Esophagus squamous epithelium (tissue), 5 donors: ENCODE measurements around the gene MTA3. TPM values are rescaled to one million over a fixed set of nuclear protein-coding genes. Genes with fewer than 3 reads are reported as not detected.

Source experiments
- DNase-seq: peaks from one replicate; lab custom pipeline; 2025; lab: John Stamatoyannopoulos, UW
- H3K27ac ChIP-seq, 4 donors: fragments of 200-600 bp; sonication (generic); one replicate each; pipeline ENCODE4 v1.5.1; 2016 to 2019; ENCODE audit warnings: mild to moderate bottlenecking in 1 of 4
- H3K27me3 ChIP-seq, 4 donors: fragments of 200-600 bp; sonication (generic); 1 replicate in 3 of 4; 2 replicates in 1 of 4; pipeline versions ENCODE4 v1.5.1 to v1.6.0; 2017 to 2021; ENCODE audit warnings: antibody characterized with exemption in 1 of 4
- H3K36me3 ChIP-seq, 3 donors: fragments of 200-600 bp; sonication (generic); one replicate each; pipeline ENCODE4 v1.5.1; 2016 to 2019
- H3K4me1 ChIP-seq, 3 donors: fragments of 200-600 bp; sonication (generic); one replicate each; pipeline ENCODE4 v1.5.1; 2017 to 2019
- H3K4me3 ChIP-seq, 4 donors: fragments of 200-600 bp; sonication (generic); 1 replicate in 3 of 4; 2 replicates in 1 of 4; pipeline ENCODE4 v1.5.1; 2016 to 2019; ENCODE audit warnings: mild to moderate bottlenecking in 2 of 4, moderate library complexity in 1 of 4
- H3K9me3 ChIP-seq, 3 donors: fragments of 200-600 bp; sonication (generic); one replicate each; pipeline ENCODE4 v1.5.1; 2016 to 2019
- POLR2A ChIP-seq, 4 donors: fragments of 450-650 bp; IDR thresholded peaks; one replicate each; pipeline ENCODE4 v1.6.1; 2017; ENCODE audit warnings: antibody characterized with exemption in 4 of 4, mild to moderate bottlenecking in 4 of 4, moderate library complexity in 3 of 4
- WGBS, 2 donors: methylation state at CpG; one replicate each; pipeline ENCODE4 v1.1.5; 2018; 5-methylcytosine and 5-hydroxymethylcytosine counted together
- intact Hi-C: fragments of 100-400 bp; cut with DNase I; formaldehyde crosslinking; loops from one replicate; pipeline ENCODE4 v1.15.0; 2022
- total RNA-seq, 4 donors: library from RNA; depleted of rRNA; stranded (reverse); fragments of >200 nt; gene quantifications; one replicate each; pipeline ENCODE4 v1.1.0, GENCODE V29; 2016
- TF ChIP-seq, protein P1 (sequence below), 6 experiments: fragments of 450-650 bp in 4 of 6; fragments of 200-600 bp in 2 of 6; sonication (generic) in 2 of 6; IDR thresholded peaks; one replicate each; pipeline ENCODE4 v1.5.1; 2016 to 2019; ENCODE audit warnings: antibody characterized with exemption in 6 of 6, mild to moderate bottlenecking in 4 of 6, moderate library complexity in 4 of 6
- donor health status: DM: yes; HTN: yes; CAD: no.

The MTA3 gene
- total RNA-seq, 4 donors from 2014 or later = 26.5 to 37.2 (median 34.4) TPM

DNA sequence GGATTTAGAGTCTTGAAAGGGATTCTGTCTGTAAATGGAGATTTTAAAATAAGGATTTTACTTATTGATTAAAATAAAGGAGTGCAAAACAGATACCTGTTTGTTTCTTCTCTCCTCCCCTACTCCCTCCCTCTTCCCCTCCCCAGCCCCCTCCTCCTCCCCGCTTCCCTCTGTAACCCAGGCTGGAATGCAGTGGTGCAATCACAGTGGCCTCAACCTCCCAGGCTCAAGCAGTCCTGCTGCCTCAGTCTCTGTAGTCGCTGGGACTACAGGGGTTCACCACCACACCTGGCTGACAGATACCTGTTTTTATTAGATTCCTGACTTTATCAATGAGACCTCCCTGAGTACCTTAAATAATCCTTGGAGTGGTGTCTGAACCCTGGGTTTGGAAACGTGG lies 138.4 kb downstream of the MTA3 start:
- Histone ChIP-seq H3K27ac (no peak overlapping the region), H3K36me3 (peaks cover 0 to 77% (median 6%) of the 10 kb centered on the region in 3 donors), H3K4me1 (no peaks in the 10 kb centered on the region), H3K4me3 (no peak overlapping the region), H3K27me3 (no peaks in the 10 kb centered on the region), H3K9me3 (no peaks in the 10 kb centered on the region)
- DNase-seq = no peak
- intact Hi-C loops = no loop called here
- TF ChIP-seq POLR2A (IDR thresholded peaks at IDR 0.05) = no peak
- TF ChIP-seq, protein P1, sequence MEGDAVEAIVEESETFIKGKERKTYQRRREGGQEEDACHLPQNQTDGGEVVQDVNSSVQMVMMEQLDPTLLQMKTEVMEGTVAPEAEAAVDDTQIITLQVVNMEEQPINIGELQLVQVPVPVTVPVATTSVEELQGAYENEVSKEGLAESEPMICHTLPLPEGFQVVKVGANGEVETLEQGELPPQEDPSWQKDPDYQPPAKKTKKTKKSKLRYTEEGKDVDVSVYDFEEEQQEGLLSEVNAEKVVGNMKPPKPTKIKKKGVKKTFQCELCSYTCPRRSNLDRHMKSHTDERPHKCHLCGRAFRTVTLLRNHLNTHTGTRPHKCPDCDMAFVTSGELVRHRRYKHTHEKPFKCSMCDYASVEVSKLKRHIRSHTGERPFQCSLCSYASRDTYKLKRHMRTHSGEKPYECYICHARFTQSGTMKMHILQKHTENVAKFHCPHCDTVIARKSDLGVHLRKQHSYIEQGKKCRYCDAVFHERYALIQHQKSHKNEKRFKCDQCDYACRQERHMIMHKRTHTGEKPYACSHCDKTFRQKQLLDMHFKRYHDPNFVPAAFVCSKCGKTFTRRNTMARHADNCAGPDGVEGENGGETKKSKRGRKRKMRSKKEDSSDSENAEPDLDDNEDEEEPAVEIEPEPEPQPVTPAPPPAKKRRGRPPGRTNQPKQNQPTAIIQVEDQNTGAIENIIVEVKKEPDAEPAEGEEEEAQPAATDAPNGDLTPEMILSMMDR (IDR thresholded peaks at IDR 0.05) = no peak
- WGBS, 2 donors = 69 to 81% methylated on average over 3 of the region's 3 CpGs

DNA sequence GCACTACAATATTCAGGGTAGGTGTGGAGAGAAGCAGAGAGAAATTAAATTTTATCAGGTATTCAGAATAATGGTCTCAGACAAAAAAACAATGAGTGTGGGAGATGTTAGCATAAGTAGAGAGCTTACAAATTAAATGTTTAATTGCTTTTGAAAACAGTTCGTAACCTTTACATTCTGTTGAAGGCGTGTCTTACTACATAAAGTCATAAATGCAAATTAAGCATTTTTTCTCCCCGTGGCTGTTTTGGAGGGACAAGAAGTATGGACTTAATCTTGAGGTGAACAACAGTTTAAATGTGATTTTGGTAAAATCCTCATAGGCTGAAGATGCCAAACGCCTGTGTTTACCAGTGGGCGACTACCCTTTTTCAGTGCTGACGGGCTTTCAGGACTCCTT lies 139.7 kb downstream of the MTA3 start:
- DNase-seq = no peak
- Histone ChIP-seq H3K9me3 (no peaks in the 10 kb centered on the region), H3K4me3 (no peak overlapping the region), H3K4me1 (no peaks in the 10 kb centered on the region), H3K27me3 (no peaks in the 10 kb centered on the region), H3K27ac (no peak overlapping the region), H3K36me3 (peaks cover 0 to 71% (median 3%) of the 10 kb centered on the region in 3 donors)
- no peak for TF ChIP-seq POLR2A (IDR thresholded peaks at IDR 0.05)
- TF ChIP-seq, protein P1 (IDR thresholded peaks at IDR 0.05) = no peak
- 65 to 81% methylated on average over 6 of the region's 6 CpGs for WGBS, 2 donors
- intact Hi-C loops = no loop called here

DNA sequence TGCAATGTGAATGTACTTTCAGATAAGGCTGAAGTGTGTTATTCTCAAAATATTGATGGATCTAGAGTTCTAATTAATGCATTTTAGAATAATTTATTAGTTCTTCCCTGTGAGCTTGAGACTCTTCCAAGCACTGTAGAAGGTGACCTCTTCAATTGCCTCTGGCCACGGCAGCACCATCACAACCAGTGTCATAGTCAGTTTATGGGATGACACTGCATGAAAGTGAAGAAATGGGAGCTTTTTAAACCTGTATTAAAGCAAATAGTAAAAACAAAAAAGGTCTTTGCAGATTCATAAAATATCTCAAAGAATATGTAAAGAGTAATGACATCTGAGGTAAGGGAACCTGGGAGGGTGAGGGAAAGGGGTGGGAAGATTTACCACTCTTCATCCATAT lies 143.5 kb downstream of the MTA3 start:
- intact Hi-C loops = no loop called here
- Histone ChIP-seq H3K4me3 (no peak overlapping the region), H3K27me3 (no peaks in the 10 kb centered on the region), H3K4me1 (no peaks in the 10 kb centered on the region), H3K9me3 (no peaks in the 10 kb centered on the region), H3K36me3 (peaks cover 0 to 39% (median 0%) of the 10 kb centered on the region in 3 donors), H3K27ac (no peak overlapping the region)
- no peak for DNase-seq
- TF ChIP-seq POLR2A (IDR thresholded peaks at IDR 0.05) = no peak
- TF ChIP-seq, protein P1 (IDR thresholded peaks at IDR 0.05) = no peak
- WGBS, 2 donors = 100% methylated on average over 1 of the region's 1 CpG; no CpG with 5 or more reads in 1 of the 2 donors

DNA sequence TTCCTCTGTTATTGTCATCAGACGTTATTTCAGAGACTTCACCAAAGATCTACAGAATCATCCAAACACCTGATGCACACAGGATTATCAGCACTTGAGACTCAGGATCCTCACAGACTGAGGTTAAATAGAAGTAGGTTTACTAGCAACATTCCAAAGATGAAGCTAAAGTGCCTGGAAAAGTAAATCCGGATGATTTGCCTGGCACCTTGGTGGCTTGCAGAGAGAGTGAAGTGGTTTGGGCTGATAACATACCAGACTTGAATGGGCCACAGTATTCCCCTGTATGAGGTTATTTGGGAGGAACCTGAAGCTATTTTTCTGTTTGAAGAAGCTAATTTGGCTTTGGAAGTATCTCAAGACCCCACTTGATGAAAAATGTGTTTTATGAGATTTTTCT lies 144.5 kb downstream of the MTA3 start:
- WGBS, 2 donors = 89 to 94% methylated on average over 2 of the region's 2 CpGs
- Histone ChIP-seq H3K36me3 (peaks cover 0 to 29% (median 0%) of the 10 kb centered on the region in 3 donors), H3K4me1 (no peaks in the 10 kb centered on the region), H3K27me3 (no peaks in the 10 kb centered on the region), H3K9me3 (no peaks in the 10 kb centered on the region), H3K4me3 (no peak overlapping the region), H3K27ac (no peak overlapping the region)
- no peak for TF ChIP-seq POLR2A (IDR thresholded peaks at IDR 0.05)
- TF ChIP-seq, protein P1 (IDR thresholded peaks at IDR 0.05) = no peak
- intact Hi-C loops = no loop called here
- DNase-seq = no peak

DNA sequence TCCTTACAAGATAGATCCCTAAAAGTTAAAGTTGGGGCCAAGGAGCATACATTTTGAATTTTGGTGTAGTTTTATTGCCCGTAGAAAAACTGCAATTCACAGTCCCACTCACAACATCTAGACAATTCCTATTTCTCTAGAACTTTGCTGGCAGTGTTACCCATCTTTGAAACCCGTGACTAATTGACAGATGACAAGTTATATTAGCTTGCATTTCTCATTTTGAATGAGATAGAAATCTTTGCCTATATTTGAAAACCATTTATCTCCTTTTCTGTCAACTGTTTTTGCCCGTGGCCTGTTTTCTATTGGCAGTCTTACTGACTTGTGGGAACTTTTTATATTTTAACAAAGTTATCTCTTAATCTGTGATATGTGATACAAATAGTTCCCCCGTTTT lies 145.5 kb downstream of the MTA3 start:
- Histone ChIP-seq H3K27ac (no peak overlapping the region), H3K36me3 (peaks cover 0 to 19% (median 0%) of the 10 kb centered on the region in 3 donors), H3K4me1 (no peaks in the 10 kb centered on the region), H3K9me3 (no peaks in the 10 kb centered on the region), H3K4me3 (no peak overlapping the region), H3K27me3 (no peaks in the 10 kb centered on the region)
- intact Hi-C loops = no loop called here
- TF ChIP-seq, protein P1 (IDR thresholded peaks at IDR 0.05) = no peak
- no peak for TF ChIP-seq POLR2A (IDR thresholded peaks at IDR 0.05)
- no peak for DNase-seq
- 65 to 67% methylated on average over 4 of the region's 4 CpGs for WGBS, 2 donors
